ENCODE measurements around the gene GP9.

GRCh38 chr3:129100274-129100673 is 39.7 kb downstream of the GP9 start:
- TF ChIP-seq, protein P1, sequence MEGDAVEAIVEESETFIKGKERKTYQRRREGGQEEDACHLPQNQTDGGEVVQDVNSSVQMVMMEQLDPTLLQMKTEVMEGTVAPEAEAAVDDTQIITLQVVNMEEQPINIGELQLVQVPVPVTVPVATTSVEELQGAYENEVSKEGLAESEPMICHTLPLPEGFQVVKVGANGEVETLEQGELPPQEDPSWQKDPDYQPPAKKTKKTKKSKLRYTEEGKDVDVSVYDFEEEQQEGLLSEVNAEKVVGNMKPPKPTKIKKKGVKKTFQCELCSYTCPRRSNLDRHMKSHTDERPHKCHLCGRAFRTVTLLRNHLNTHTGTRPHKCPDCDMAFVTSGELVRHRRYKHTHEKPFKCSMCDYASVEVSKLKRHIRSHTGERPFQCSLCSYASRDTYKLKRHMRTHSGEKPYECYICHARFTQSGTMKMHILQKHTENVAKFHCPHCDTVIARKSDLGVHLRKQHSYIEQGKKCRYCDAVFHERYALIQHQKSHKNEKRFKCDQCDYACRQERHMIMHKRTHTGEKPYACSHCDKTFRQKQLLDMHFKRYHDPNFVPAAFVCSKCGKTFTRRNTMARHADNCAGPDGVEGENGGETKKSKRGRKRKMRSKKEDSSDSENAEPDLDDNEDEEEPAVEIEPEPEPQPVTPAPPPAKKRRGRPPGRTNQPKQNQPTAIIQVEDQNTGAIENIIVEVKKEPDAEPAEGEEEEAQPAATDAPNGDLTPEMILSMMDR (conservative IDR thresholded peaks at IDR 0.05 in 1 of 2, IDR thresholded peaks at IDR 0.05 in 1 of 2; ENCODE audit: low read depth in 1 of 2, low read length in 2 of 2): no peak
- TF ChIP-seq EZH2 (IDR thresholded peaks at IDR 0.05; ENCODE audit: low read length, missing control alignments): no peak

All from fibroblast of lung (primary cell).